ENCODE measurements around the gene PADI3. TPM values are rescaled to one million over a fixed set of nuclear protein-coding genes. Genes with fewer than 3 reads are reported as not detected.
"Not testable (repeated sequence)": the region's sequence is repeated elsewhere in the genome, so short reads cannot be mapped to it uniquely, and the experiment has no call there.

Gene PADI3
- total and polyA plus RNA-seq, 4 experiments from 2014 or later: not detected

DNA sequence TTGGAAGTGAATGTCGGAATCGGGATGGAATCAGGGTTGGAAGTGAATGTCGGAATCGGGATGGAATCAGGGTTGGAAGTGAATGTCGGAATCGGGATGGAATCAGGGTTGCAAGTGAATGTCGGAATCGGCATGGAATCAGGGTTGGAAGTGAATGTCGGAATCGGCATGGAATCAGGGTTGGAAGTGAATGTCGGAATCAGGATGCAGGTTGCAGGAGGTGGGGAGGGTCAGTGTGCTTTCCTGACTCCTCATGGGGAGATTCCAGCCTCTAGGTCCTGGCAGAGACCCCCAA, 7.2 kb upstream of the PADI3 start:
- H3K4me3 ChIP-seq (ENCODE audit: low read length in 2 of 2); POLR2A ChIA-PET (ENCODE audit: partially characterized antibody); H3K9me3 ChIP-seq (ENCODE audit: control insufficient read depth in 1 of 2, low read length in 2 of 2); DNase-seq; intact Hi-C loops (cut with micrococcal nuclease); H3K27me3 ChIP-seq (ENCODE audit: insufficient read depth, low read length); H3K36me3 Mint-ChIP-seq; H3K9me3 Mint-ChIP-seq; H3K27ac ChIP-seq (ENCODE audit: low read depth, low read length); H3K4me1 Mint-ChIP-seq; H3K27ac Mint-ChIP-seq; H3K36me3 ChIP-seq (ENCODE audit: insufficient read depth, low read length); H3K27me3 Mint-ChIP-seq; H3K4me3 Mint-ChIP-seq; H3K4me1 ChIP-seq (ENCODE audit: insufficient read depth, low read length): not testable (repeated sequence)
- CTCF ChIA-PET (ENCODE audit: partially characterized antibody): interaction anchor here (11.1 kb wide), 1 partner anchor 117 kb away, joined by 144 read pairs; no protein-coding TSS in a partner anchor

DNA sequence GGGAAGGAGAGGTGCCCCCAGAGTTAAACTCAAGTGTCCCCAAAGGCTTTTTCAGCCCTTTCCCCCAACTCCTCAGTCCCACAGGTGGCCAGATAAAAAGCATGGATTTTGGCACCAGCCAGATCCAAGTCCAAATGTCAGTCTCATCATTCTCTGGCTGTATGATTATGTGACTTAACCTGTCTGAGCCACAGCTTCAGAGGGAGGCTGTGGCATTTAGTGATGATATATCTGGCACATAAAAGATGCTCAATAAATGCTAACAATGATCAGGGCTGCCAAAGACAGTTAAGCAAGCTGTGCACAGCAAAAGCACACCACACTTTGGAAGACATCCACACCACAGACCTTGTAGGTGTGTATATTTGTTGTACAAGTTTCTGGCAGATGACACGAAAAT, 5.6 kb upstream of the PADI3 start:
- Mint-ChIP-seq H3K27me3 (peaks cover 5 to 6% of the 10 kb centered on the region in 2 donors), H3K4me3 (no peak overlapping the region), H3K9me3 (no peaks in the 10 kb centered on the region), H3K4me1 (no peaks in the 10 kb centered on the region), H3K36me3 (no peaks in the 10 kb centered on the region), H3K27ac (no peak overlapping the region)
- Histone ChIP-seq H3K36me3 (ENCODE audit: insufficient read depth, low read length) (no peaks in the 10 kb centered on the region), H3K4me1 (ENCODE audit: insufficient read depth, low read length) (no peaks in the 10 kb centered on the region), H3K4me3 (ENCODE audit: low read length in 2 of 2) (no peak overlapping the region), H3K27ac (ENCODE audit: low read depth, low read length) (no peak overlapping the region), H3K27me3 (ENCODE audit: insufficient read depth, low read length) (no peaks in the 10 kb centered on the region), H3K9me3 (ENCODE audit: control insufficient read depth in 1 of 2, low read length in 2 of 2) (no peaks in the 10 kb centered on the region)
- no peak for DNase-seq
- ChIA-PET CTCF (ENCODE audit: partially characterized antibody) (no interaction called here), POLR2A (ENCODE audit: partially characterized antibody) (no interaction called here)
- intact Hi-C loops (cut with micrococcal nuclease): no loop called here

DNA sequence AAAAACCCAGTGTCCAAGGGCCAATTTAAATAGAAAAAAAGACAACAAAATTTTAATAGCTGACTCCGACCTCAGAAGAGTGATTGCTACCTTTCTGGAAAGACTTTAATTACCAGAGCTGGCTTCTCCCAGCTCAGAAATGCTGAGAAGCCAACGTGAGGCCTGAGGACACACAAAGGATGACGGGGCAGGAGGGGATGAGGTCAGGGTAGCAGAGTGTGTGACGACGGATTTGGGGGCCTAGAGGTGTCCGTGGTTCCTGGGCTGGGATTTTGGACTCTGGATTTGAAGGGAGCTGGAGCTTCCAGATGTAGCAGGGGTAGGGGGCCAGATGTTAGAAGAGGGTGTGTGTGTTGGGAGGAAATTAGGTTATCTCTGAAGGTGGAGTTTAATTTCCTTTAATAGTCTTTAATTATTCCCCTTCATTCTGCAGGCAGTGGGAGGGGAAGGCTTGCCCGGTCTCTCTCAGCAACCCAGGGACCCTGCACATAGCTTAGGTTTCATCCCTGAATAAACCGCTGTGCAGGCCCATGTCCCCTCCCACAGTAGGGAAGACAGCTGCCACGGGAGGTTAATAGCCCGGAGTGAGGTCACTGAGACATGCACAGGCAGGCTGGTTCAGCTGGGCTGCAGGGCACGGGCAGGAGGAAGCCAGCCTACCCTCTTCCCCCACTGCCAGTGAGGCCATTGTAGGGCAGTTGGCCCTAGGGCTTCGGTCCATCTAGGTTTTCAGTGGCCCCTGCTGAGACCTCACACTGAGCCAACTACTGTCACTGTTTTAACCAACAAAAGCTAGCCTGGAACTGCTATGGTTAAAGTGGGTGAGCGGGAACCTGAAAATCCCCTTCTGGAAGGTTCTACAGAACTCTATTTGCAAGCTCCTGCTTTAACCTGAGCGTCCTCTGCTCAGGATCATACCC, 3.8 kb upstream of the PADI3 start:
- no peak for DNase-seq
- H3K4me3 Mint-ChIP-seq: no peak overlapping the region
- ChIA-PET POLR2A (ENCODE audit: partially characterized antibody) (no interaction called here), CTCF (ENCODE audit: partially characterized antibody) (interaction anchor here (3.2 kb wide), 1 partner anchor 8 kb away, joined by 23 read pairs; no protein-coding TSS in a partner anchor)
- H3K27me3 Mint-ChIP-seq: peaks cover 5 to 9% of the 10 kb centered on the region in 2 donors
- H3K9me3 Mint-ChIP-seq: no peaks in the 10 kb centered on the region
- Histone ChIP-seq H3K4me1 (ENCODE audit: insufficient read depth, low read length) (no peaks in the 10 kb centered on the region), H3K27me3 (ENCODE audit: insufficient read depth, low read length) (no peaks in the 10 kb centered on the region), H3K4me3 (ENCODE audit: low read length in 2 of 2) (no peak overlapping the region), H3K36me3 (ENCODE audit: insufficient read depth, low read length) (no peaks in the 10 kb centered on the region), H3K9me3 (ENCODE audit: control insufficient read depth in 1 of 2, low read length in 2 of 2) (no peaks in the 10 kb centered on the region), H3K27ac (ENCODE audit: low read depth, low read length) (no peak overlapping the region)
- intact Hi-C loops (cut with micrococcal nuclease): no loop called here
- H3K36me3 Mint-ChIP-seq: no peaks in the 10 kb centered on the region
- H3K4me1 Mint-ChIP-seq: no peaks in the 10 kb centered on the region
- H3K27ac Mint-ChIP-seq: no peak overlapping the region

DNA sequence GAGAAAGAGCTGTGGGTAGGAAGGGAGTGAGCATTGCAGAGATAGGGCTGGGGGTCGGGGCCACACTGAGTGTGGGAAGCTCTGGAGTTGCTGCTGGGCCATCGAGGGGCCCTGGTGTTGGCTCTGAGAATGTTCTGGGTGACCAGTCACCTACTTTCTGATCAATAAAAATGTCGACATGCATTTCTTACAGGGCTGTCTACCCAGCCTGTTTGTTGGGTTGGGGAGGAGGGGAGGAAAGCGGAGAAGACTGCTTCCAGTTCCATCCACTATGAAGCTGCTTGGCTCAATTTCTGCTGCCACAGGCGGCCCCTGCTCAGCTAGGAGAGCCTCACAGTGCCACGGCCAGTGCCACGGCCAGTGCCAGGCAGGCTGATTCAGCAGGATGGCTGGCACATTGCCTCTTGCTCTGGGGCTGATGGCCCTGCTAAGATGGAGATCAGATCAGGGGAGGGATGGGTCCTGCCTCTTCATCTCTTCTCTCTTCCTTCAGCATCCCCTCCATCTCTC, 3.0 kb upstream of the PADI3 start:
- peaks cover 8 to 13% of the 10 kb centered on the region in 2 donors for H3K27me3 Mint-ChIP-seq
- H3K4me1 Mint-ChIP-seq: no peaks in the 10 kb centered on the region
- H3K4me3 ChIP-seq (ENCODE audit: low read length in 2 of 2): no peak overlapping the region
- CTCF ChIA-PET (ENCODE audit: partially characterized antibody): interaction anchor here (3.2 kb wide), 1 partner anchor 9 kb away, joined by 23 read pairs; no protein-coding TSS in a partner anchor
- no peak for DNase-seq
- intact Hi-C loops (cut with micrococcal nuclease): no loop called here
- no peak overlapping the region for H3K27ac Mint-ChIP-seq
- H3K36me3 ChIP-seq (ENCODE audit: insufficient read depth, low read length): no peaks in the 10 kb centered on the region
- no peaks in the 10 kb centered on the region for H3K27me3 ChIP-seq (ENCODE audit: insufficient read depth, low read length)
- no peaks in the 10 kb centered on the region for H3K4me1 ChIP-seq (ENCODE audit: insufficient read depth, low read length)
- no peak overlapping the region for H3K27ac ChIP-seq (ENCODE audit: low read depth, low read length)
- no peaks in the 10 kb centered on the region for H3K36me3 Mint-ChIP-seq
- POLR2A ChIA-PET (ENCODE audit: partially characterized antibody): no interaction called here
- H3K4me3 Mint-ChIP-seq: no peak overlapping the region
- no peaks in the 10 kb centered on the region for H3K9me3 Mint-ChIP-seq
- no peaks in the 10 kb centered on the region for H3K9me3 ChIP-seq (ENCODE audit: control insufficient read depth in 1 of 2, low read length in 2 of 2)

DNA sequence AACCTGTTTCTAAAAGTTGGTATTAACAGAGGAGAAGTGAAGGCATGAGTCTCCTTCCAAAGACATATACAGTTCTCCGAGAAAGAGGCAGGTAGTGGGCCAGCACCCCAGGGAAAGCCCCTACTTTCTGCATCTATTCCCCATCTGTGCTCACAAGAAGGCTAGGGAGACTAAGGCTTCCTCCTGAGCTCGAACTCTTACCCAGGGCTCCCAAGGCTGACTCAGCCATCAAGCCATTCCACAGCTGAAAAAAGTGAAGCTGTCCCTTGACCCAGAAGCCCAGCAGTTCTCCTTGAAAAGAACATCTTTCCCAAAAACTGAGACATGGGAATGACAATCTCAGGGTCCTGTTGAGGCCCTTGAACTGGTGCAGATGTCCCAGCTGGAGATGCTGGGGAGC, 1.9 kb upstream of the PADI3 start:
- DNase-seq: no peak
- Histone ChIP-seq H3K36me3 (ENCODE audit: insufficient read depth, low read length) (no peaks in the 10 kb centered on the region), H3K27me3 (ENCODE audit: insufficient read depth, low read length) (no peaks in the 10 kb centered on the region), H3K4me3 (ENCODE audit: low read length in 2 of 2) (no peak overlapping the region), H3K9me3 (ENCODE audit: control insufficient read depth in 1 of 2, low read length in 2 of 2) (no peaks in the 10 kb centered on the region), H3K27ac (ENCODE audit: low read depth, low read length) (no peak overlapping the region), H3K4me1 (ENCODE audit: insufficient read depth, low read length) (no peaks in the 10 kb centered on the region)
- ChIA-PET POLR2A (ENCODE audit: partially characterized antibody) (no interaction called here), CTCF (ENCODE audit: partially characterized antibody) (interaction anchor here (3.2 kb wide), 1 partner anchor 10 kb away, joined by 23 read pairs; no protein-coding TSS in a partner anchor)
- intact Hi-C loops (cut with micrococcal nuclease): no loop called here
- peaks cover 8 to 14% of the 10 kb centered on the region in 2 donors for H3K27me3 Mint-ChIP-seq
- H3K4me1 Mint-ChIP-seq: no peaks in the 10 kb centered on the region
- no peak overlapping the region for H3K4me3 Mint-ChIP-seq
- no peaks in the 10 kb centered on the region for H3K9me3 Mint-ChIP-seq
- H3K36me3 Mint-ChIP-seq: no peaks in the 10 kb centered on the region
- no peak overlapping the region for H3K27ac Mint-ChIP-seq

DNA sequence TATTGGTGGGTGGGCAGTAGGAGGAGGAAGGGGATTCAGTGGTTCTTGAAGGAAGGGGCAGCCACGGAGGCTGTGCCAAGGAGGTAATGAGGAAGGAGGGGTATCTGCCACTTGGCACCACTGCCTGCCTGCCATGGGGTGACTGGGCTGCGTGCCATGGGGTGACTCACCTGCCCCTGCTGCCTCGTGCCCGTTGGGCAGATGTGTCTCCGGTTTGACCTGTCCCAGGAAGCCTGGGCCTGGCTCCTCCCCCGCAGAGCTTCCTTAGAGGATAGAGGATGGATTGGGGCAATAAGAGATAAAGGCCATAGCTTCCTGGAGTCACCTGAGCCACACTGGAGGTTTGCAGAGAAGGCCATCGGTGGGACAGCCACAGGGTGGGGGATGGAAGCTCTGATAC, 1.7 kb downstream of the PADI3 start:
- no peaks in the 10 kb centered on the region for H3K4me1 ChIP-seq (ENCODE audit: insufficient read depth, low read length)
- no peaks in the 10 kb centered on the region for H3K27me3 ChIP-seq (ENCODE audit: insufficient read depth, low read length)
- no peaks in the 10 kb centered on the region for H3K36me3 Mint-ChIP-seq
- H3K27me3 Mint-ChIP-seq: peaks cover 6 to 13% of the 10 kb centered on the region in 2 donors
- H3K4me1 Mint-ChIP-seq: no peaks in the 10 kb centered on the region
- no peak for DNase-seq
- no peaks in the 10 kb centered on the region for H3K9me3 ChIP-seq (ENCODE audit: control insufficient read depth in 1 of 2, low read length in 2 of 2)
- ChIA-PET CTCF (ENCODE audit: partially characterized antibody) (interaction anchor here (1.3 kb wide), 1 partner anchor 13 kb away, joined by 3 read pairs; no protein-coding TSS in a partner anchor), POLR2A (ENCODE audit: partially characterized antibody) (no interaction called here)
- no peak overlapping the region for H3K27ac ChIP-seq (ENCODE audit: low read depth, low read length)
- no peak overlapping the region for H3K4me3 Mint-ChIP-seq
- no peaks in the 10 kb centered on the region for H3K9me3 Mint-ChIP-seq
- no peak overlapping the region for H3K4me3 ChIP-seq (ENCODE audit: low read length in 2 of 2)
- intact Hi-C loops (cut with micrococcal nuclease): no loop called here
- H3K36me3 ChIP-seq (ENCODE audit: insufficient read depth, low read length): no peaks in the 10 kb centered on the region
- no peak overlapping the region for H3K27ac Mint-ChIP-seq

DNA sequence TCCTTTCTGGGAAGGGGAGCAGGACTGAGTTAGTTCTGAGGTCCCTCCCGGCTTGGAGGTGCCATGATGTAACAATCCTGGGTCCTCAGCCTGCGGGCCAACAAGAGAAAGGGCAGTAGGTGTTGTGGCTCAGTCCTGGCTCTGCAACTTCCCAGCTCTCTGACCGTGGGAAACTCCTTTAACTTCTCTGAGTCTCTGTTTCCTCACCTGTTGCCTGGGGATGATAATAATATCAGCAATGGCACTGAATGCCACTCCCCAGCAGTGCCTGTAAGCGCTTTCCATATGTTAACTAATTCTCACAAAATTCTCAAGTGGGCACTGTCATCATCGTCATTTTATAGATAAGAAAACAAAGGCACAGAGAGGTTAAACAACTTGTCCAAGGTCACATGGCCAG, 2.3 kb downstream of the PADI3 start:
- H3K4me3 ChIP-seq (ENCODE audit: low read length in 2 of 2): no peak overlapping the region
- peaks cover 6 to 19% of the 10 kb centered on the region in 2 donors for H3K27me3 Mint-ChIP-seq
- peak overlapping the region in 1 of 7 donors; percentile 49 for H3K27ac Mint-ChIP-seq
- H3K27ac ChIP-seq (ENCODE audit: low read depth, low read length): no peak overlapping the region
- ChIA-PET CTCF (ENCODE audit: partially characterized antibody) (no interaction called here), POLR2A (ENCODE audit: partially characterized antibody) (no interaction called here)
- H3K9me3 ChIP-seq (ENCODE audit: control insufficient read depth in 1 of 2, low read length in 2 of 2): no peaks in the 10 kb centered on the region
- H3K36me3 Mint-ChIP-seq: no peaks in the 10 kb centered on the region
- no peaks in the 10 kb centered on the region for H3K4me1 Mint-ChIP-seq
- intact Hi-C loops (cut with micrococcal nuclease): no loop called here
- no peaks in the 10 kb centered on the region for H3K9me3 Mint-ChIP-seq
- no peaks in the 10 kb centered on the region for H3K27me3 ChIP-seq (ENCODE audit: insufficient read depth, low read length)
- no peaks in the 10 kb centered on the region for H3K36me3 ChIP-seq (ENCODE audit: insufficient read depth, low read length)
- H3K4me1 ChIP-seq (ENCODE audit: insufficient read depth, low read length): no peaks in the 10 kb centered on the region
- no peak overlapping the region for H3K4me3 Mint-ChIP-seq
- DNase-seq: no peak
